Peyer's patch (tissue), 4 donors: ENCODE results near the gene LYRM1. TPM values are rescaled to one million over a fixed set of nuclear protein-coding genes. Genes with fewer than 3 reads are reported as not detected.

Source experiments
- DNase-seq, 3 donors: peaks; one replicate each; pipeline ENCODE4 v3.0.0-alpha.2; 2017 to 2019
- H3K27ac ChIP-seq, 4 donors: fragments of 200-600 bp; sonication (generic); one replicate each; pipeline ENCODE4 v1.5.1; 2016 to 2019
- H3K27me3 ChIP-seq, 2 donors: fragments of 200-600 bp; sonication (generic); one replicate each; pipeline ENCODE4 v1.5.1; 2019
- H3K36me3 ChIP-seq, 3 donors: fragments of 200-600 bp; sonication (generic); one replicate each; pipeline ENCODE4 v1.5.1; 2016 to 2019
- H3K4me1 ChIP-seq, 4 donors: fragments of 200-600 bp; sonication (generic); one replicate each; pipeline ENCODE4 v1.5.1; 2016 to 2019
- H3K4me3 ChIP-seq, 4 donors: fragments of 200-600 bp; sonication (generic); 1 replicate in 3 of 4; 2 replicates in 1 of 4; pipeline ENCODE4 v1.5.1; 2016 to 2019; ENCODE audit warnings: mild to moderate bottlenecking in 1 of 4
- H3K9me3 ChIP-seq, 4 donors: fragments of 200-600 bp; sonication (generic); one replicate each; pipeline ENCODE4 v1.5.1; 2016 to 2019; ENCODE audit warnings: mild to moderate bottlenecking in 1 of 4
- POLR2A ChIP-seq, 2 donors: fragments of 450-650 bp; IDR thresholded peaks; one replicate each; pipeline ENCODE4 v1.5.1; 2017; ENCODE audit warnings: antibody characterized with exemption in 2 of 2, mild to moderate bottlenecking in 2 of 2, moderate library complexity in 2 of 2
- total RNA-seq, 4 donors: library from RNA; depleted of rRNA; stranded (reverse); fragments of >200 nt; gene quantifications; one replicate each; pipeline ENCODE4 v1.1.0, GENCODE V29; 2016
- TF ChIP-seq, protein P1 (sequence below), 6 experiments: fragments of 450-650 bp in 4 of 6; fragments of 200-600 bp in 2 of 6; sonication (generic) in 1 of 6; IDR thresholded peaks; one replicate each; pipeline ENCODE4 v1.5.1; 2017 to 2019; ENCODE audit warnings: antibody characterized with exemption in 6 of 6, mild to moderate bottlenecking in 3 of 6, moderate library complexity in 1 of 6

Gene LYRM1
- total RNA-seq, 4 donors from 2014 or later = 8.8 to 53.6 (median 13.2) TPM

DNA sequence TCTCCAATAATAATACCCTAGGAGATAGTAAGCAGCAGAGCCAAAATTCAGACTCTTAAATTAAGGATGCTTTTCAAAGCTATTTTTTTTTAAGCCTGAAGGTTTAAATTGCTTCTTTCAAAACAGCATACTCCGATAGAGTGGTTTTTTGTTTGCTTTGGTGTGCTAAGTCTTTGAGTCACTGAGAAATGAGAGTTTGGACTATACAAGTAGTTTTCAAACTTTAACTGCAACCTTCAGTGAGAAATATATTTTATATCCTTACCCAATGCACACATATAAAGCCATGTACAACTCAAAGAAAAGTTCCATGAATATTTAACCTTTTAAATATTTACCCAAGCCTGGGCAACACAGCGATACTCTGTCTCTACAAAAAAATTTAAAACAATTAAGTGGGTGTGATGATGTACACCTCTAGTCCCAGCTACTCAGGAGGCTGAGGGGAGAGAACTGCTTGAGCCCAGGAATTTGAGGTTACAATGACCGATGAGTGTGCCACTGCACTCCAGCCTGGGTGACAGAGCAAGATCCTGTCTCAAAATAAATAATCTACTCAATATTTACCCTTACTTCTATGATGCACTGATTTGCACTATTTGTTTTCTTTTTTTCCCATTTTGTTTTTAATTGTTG, 19.6 kb upstream of the LYRM1 start:
- H3K4me3 ChIP-seq = no peak overlapping the region
- TF ChIP-seq POLR2A (IDR thresholded peaks at IDR 0.05) = no peak
- TF ChIP-seq, protein P1, sequence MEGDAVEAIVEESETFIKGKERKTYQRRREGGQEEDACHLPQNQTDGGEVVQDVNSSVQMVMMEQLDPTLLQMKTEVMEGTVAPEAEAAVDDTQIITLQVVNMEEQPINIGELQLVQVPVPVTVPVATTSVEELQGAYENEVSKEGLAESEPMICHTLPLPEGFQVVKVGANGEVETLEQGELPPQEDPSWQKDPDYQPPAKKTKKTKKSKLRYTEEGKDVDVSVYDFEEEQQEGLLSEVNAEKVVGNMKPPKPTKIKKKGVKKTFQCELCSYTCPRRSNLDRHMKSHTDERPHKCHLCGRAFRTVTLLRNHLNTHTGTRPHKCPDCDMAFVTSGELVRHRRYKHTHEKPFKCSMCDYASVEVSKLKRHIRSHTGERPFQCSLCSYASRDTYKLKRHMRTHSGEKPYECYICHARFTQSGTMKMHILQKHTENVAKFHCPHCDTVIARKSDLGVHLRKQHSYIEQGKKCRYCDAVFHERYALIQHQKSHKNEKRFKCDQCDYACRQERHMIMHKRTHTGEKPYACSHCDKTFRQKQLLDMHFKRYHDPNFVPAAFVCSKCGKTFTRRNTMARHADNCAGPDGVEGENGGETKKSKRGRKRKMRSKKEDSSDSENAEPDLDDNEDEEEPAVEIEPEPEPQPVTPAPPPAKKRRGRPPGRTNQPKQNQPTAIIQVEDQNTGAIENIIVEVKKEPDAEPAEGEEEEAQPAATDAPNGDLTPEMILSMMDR (IDR thresholded peaks at IDR 0.05) = no peak
- H3K27me3 ChIP-seq = no peaks in the 10 kb centered on the region
- H3K36me3 ChIP-seq = no peaks in the 10 kb centered on the region
- no peak overlapping the region for H3K27ac ChIP-seq
- no peaks in the 10 kb centered on the region for H3K9me3 ChIP-seq
- peaks cover 0 to 15% (median 0%) of the 10 kb centered on the region in 4 donors for H3K4me1 ChIP-seq
- DNase-seq = no peak

DNA sequence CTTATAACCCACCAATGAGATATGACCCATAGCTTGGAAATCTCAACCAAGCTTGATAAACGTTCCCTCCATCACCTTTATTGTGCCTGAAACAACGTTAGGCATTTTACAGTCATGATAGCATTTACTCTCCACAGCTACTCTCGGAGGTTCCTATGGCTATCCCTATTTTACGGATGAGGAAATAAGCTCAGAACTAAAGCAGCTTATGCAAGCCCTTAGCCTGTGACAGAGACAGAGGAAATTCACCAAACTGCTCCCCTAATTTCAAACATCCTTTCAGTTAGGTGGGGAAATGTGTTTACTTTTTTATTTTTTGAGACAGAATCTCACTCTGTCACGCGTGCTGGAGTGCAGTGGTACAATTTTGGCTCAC, 19.1 kb upstream of the LYRM1 start:
- no peak for DNase-seq
- Histone ChIP-seq H3K4me1 (peaks cover 0 to 15% (median 0%) of the 10 kb centered on the region in 4 donors), H3K27ac (no peak overlapping the region), H3K27me3 (no peaks in the 10 kb centered on the region), H3K9me3 (no peaks in the 10 kb centered on the region), H3K4me3 (no peak overlapping the region), H3K36me3 (no peaks in the 10 kb centered on the region)
- TF ChIP-seq, protein P1 (IDR thresholded peaks at IDR 0.05) = no peak
- no peak for TF ChIP-seq POLR2A (IDR thresholded peaks at IDR 0.05)

DNA sequence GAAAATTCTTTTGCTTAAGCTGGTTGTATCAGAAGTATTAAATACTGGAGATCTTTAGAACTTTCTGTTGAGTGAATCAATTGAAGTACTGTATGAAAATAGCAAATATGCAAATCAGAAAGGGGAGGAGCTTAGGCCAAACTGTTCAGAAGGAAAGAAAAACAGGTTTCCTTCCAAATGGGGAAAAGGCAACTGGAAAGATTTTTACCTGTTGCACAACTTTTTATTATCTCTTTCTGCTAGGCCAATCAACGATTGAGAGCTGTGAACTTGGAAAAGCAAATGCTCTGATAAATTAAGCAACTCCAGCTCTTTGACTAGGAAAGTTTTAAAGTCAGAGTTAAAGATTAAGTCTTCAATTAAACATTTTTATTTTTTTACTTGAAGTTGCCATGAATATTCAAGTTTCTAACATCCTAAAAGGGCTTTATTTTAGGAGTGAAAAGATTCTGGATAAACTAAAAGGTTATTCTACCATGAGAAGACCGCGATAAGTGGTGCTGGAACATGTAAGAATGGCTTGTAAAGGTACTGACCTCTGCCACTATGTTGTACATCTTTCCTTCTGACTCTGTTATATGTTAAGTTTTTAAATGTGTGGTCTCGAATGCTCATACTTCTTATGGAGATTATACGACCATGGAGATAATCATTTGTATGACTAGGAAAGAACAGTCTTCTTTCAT, 16.9 kb upstream of the LYRM1 start:
- DNase-seq = no peak
- H3K4me1 ChIP-seq = peaks cover 0 to 15% (median 0%) of the 10 kb centered on the region in 4 donors

DNA sequence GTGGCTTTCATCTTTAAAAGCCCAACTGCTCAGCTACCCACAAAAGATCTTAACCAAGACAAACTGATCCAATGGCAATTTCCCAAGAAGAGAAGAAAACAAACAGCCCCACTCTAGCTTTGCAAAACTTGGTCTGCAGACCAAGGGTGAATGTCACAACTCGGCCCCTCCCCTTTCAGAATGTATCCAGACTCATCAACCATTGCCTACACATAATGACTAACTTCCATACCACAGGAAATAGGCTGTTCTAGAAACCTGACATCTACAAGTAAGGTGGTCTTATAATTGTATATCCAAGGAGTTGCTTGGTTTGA, 16.4 kb upstream of the LYRM1 start:
- DNase-seq = no peak
- H3K27me3 ChIP-seq = no peaks in the 10 kb centered on the region
- H3K27ac ChIP-seq = peak overlapping the region in 1 of 4 donors; percentile 9
- H3K4me3 ChIP-seq = no peak overlapping the region
- no peak for TF ChIP-seq POLR2A (IDR thresholded peaks at IDR 0.05)
- TF ChIP-seq, protein P1 (IDR thresholded peaks at IDR 0.05) = no peak
- H3K9me3 ChIP-seq = no peaks in the 10 kb centered on the region
- H3K36me3 ChIP-seq = no peaks in the 10 kb centered on the region
- peaks cover 0 to 10% (median 0%) of the 10 kb centered on the region in 4 donors for H3K4me1 ChIP-seq

More for the DNA sequence above, 16.9 kb upstream of the LYRM1 start:
- Histone ChIP-seq H3K27ac (no peak overlapping the region), H3K4me3 (no peak overlapping the region), H3K36me3 (no peaks in the 10 kb centered on the region), H3K9me3 (no peaks in the 10 kb centered on the region), H3K27me3 (no peaks in the 10 kb centered on the region)
- TF ChIP-seq, protein P1 (IDR thresholded peaks at IDR 0.05) = no peak
- no peak for TF ChIP-seq POLR2A (IDR thresholded peaks at IDR 0.05)

DNA sequence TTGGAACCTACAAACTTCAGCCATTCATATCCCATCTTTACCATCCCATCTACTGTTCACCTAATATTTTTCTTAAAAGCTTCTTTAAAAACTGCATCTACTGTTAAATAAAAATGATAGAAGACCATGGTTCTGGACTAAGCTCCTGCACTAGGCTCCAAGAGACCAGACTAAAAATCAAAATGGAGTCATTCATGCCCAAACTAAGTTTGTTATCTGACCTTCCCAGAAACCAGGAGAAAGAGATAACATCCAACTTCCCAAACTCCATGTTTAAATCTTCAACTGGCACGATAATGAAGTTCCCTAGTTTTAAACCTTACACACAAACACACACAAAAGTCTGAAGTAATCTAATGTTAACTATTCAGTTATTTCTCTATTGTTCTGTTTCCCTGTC, 14.3 kb upstream of the LYRM1 start:
- H3K4me3 ChIP-seq = no peak overlapping the region
- H3K27ac ChIP-seq = no peak overlapping the region
- no peak for DNase-seq
- peaks cover 0 to 16% (median 0%) of the 10 kb centered on the region in 4 donors for H3K4me1 ChIP-seq
- no peaks in the 10 kb centered on the region for H3K27me3 ChIP-seq
- H3K9me3 ChIP-seq = no peaks in the 10 kb centered on the region
- TF ChIP-seq, protein P1 (IDR thresholded peaks at IDR 0.05) = no peak
- no peak for TF ChIP-seq POLR2A (IDR thresholded peaks at IDR 0.05)
- H3K36me3 ChIP-seq = no peaks in the 10 kb centered on the region
